Measurements from ENCODE around the gene ZNF664. TPM values are rescaled to one million over a fixed set of nuclear protein-coding genes. Genes with fewer than 3 reads are reported as not detected.

Gene ZNF664
- total and polyA plus RNA-seq, 2 of the 4 experiments (the other 2 are of a cell fraction): 29.9 to 32.6 TPM

DNA sequence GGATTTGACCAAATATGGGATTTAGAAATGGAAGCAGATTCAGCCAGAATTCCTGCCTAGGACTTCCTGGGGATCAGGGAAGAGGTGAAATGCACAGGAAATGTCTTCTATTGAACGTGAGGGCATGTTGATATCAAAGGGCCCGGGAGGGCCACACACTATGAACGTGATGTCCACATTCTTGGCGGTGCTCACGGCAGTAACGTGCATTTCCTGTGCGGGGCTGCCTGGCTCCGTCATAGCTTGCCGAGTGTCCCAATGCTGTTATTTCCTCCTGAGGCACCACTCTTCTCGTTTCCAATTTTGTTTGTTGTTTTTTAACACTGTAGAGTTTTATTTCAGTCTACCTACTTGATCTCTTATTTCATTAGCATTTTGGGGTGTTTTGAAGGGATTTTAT lies 67.3 kb downstream of the ZNF664 start:
- Histone ChIP-seq H3K27me3 (ENCODE audit: control insufficient read depth, insufficient read depth, low read length) (peaks cover 3% of the 10 kb centered on the region; the same call in 1 of the 2 replicates), H3K4me1 (ENCODE audit: control insufficient read depth, insufficient read depth, low read length) (no peaks in the 10 kb centered on the region), H3K14ac (replicated peaks; ENCODE audit: low read depth, low read length) (no peak overlapping the region), H3K4me3 (ENCODE audit: insufficient read depth, low read depth, low read length) (no peak overlapping the region), H4K5ac (ENCODE audit: low read depth, low read length) (no peak overlapping the region), H3K9me1 (ENCODE audit: insufficient read depth, low read length) (no peaks in the 10 kb centered on the region), H3K9me3 (ENCODE audit: control insufficient read depth, insufficient read depth, low read length) (no peaks in the 10 kb centered on the region), H2AK5ac (ENCODE audit: low read depth, low read length) (no peak overlapping the region), H3K4me2 (ENCODE audit: low read depth, low read length) (no peak overlapping the region), H3K36me3 (ENCODE audit: control insufficient read depth, insufficient read depth, low read length) (no peaks in the 10 kb centered on the region), H2BK120ac (ENCODE audit: low read depth, low read length) (no peak overlapping the region), H2BK5ac (ENCODE audit: low read depth, low read length, poor library complexity, severe bottlenecking) (no peak overlapping the region), H4K8ac (ENCODE audit: low read depth in 2 of 2, low read length in 2 of 2) (no peak overlapping the region), H3K27ac (ENCODE audit: insufficient read depth, low read length) (no peak overlapping the region), H3K4ac (ENCODE audit: low read depth, low read length) (no peak overlapping the region), H3K79me1 (ENCODE audit: low read depth in 1 of 2, low read length in 2 of 2) (no peaks in the 10 kb centered on the region), H3K23ac (ENCODE audit: low read depth, low read length) (no peak overlapping the region), H2BK15ac (ENCODE audit: low read depth, low read length) (no peak overlapping the region), H3K9ac (ENCODE audit: low read depth, low read length) (no peak overlapping the region), H3K18ac (ENCODE audit: low read depth, low read length) (no peak overlapping the region), H2BK20ac (ENCODE audit: low read depth, low read length) (no peak overlapping the region), H3K56ac (ENCODE audit: extremely low read depth, insufficient read depth, low read length) (no peak overlapping the region), H4K20me1 (ENCODE audit: insufficient read depth, low read length) (no peaks in the 10 kb centered on the region), H4K91ac (ENCODE audit: insufficient read depth, low read depth, low read length) (no peak overlapping the region), H2AK9ac (replicated peaks; ENCODE audit: low read depth, low read length, poor library complexity) (no peak overlapping the region), H2AFZ (replicated peaks; ENCODE audit: low read length, poor library complexity) (peak overlapping the region; percentile 45)
- intact Hi-C loops (cut with micrococcal nuclease) (no loop called here), dilution Hi-C loops (cut with HindIII; ENCODE audit: low sequenced_read_pairs, unreplicated experiment) (no loop called here), in situ Hi-C loops (cut with MboI; ENCODE audit: low sequenced_read_pairs) (loop anchor here (5.0 kb wide), 1 partner anchor 862 kb away; no protein-coding TSS in a partner anchor)
- no TSS peak for BruUV-seq (replicated peaks)
- ATAC-seq (ENCODE audit: low read depth): no peak
- no peak for DNase-seq
- WGBS, 2 experiments (ENCODE audit: extremely low coverage in 2 of 2, insufficient read length in 1 of 2): 60% methylated on average over 6 of the region's 10 CpGs; no CpG with 5 or more reads in 1 of the 2 experiments
- TF ChIP-seq SMC3 (IDR thresholded peaks at IDR 0.05; ENCODE audit: low read depth, low read length) (no peak), MXI1 (IDR thresholded peaks at IDR 0.05; ENCODE audit: borderline replicate concordance, low read depth, low read length) (no peak), MAZ (IDR thresholded peaks at IDR 0.05; ENCODE audit: borderline replicate concordance, low read depth, low read length) (no peak), RCOR1 (IDR thresholded peaks at IDR 0.05; ENCODE audit: insufficient replicate concordance, low read length) (no peak)
- TF ChIP-seq, protein P1, sequence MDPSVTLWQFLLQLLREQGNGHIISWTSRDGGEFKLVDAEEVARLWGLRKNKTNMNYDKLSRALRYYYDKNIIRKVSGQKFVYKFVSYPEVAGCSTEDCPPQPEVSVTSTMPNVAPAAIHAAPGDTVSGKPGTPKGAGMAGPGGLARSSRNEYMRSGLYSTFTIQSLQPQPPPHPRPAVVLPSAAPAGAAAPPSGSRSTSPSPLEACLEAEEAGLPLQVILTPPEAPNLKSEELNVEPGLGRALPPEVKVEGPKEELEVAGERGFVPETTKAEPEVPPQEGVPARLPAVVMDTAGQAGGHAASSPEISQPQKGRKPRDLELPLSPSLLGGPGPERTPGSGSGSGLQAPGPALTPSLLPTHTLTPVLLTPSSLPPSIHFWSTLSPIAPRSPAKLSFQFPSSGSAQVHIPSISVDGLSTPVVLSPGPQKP (IDR thresholded peaks at IDR 0.05; ENCODE audit: borderline replicate concordance, low read depth, low read length): no peak
- CTCF ChIA-PET: no interaction called here
- POLR2A ChIA-PET (ENCODE audit: unreplicated experiment): no interaction called here

Measured in IMR-90 (cell line).